ENCODE results near the gene AOX1.
A peak's percentile ranks its signal among the peaks of the same experiment; 100 is the strongest.
"Not testable (repeated sequence)": the region's sequence is repeated elsewhere in the genome, so short reads cannot be mapped to it uniquely, and the experiment has no call there.

AOX1 gene

GRCh38 chr2:200703127-200703925 is 117.5 kb downstream of the AOX1 start:
- peak; percentile 76 for DNase-seq (ENCODE audit: low spot score)

DNA sequence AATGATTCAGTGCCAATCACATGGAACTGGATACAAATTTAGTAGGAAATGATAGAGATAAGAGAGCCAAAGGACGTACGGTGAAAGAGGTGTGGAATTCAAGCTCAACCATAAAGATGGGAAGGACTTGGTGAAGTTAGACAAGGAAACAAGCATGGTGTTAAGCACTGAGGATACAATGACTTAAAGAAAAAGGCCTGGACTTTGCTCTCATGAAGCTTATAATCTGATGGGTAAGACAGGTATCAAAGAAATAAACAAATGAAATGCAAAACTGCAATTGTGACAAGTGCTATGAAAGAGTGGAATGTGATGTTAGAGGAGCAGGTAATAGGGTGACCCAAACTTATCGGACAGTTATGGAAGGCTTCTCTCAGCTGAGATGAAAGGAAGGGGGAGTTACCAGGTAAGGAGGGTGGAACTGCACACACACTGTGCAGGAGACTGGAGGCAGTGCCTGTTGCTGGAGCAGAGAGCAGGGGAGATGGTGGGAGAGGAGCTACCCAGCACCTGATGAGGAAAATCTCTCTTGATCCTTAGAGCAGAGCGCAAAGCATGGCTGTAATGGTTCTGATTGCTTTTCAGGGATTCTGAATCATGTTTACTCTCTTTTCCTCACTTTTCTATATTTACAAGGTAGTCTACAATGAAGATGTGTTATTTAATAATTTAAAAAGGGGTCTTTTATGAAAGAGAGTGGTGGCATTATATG is 118.3 kb downstream of the AOX1 start:
- DNase-seq (ENCODE audit: low spot score): no peak

DNA sequence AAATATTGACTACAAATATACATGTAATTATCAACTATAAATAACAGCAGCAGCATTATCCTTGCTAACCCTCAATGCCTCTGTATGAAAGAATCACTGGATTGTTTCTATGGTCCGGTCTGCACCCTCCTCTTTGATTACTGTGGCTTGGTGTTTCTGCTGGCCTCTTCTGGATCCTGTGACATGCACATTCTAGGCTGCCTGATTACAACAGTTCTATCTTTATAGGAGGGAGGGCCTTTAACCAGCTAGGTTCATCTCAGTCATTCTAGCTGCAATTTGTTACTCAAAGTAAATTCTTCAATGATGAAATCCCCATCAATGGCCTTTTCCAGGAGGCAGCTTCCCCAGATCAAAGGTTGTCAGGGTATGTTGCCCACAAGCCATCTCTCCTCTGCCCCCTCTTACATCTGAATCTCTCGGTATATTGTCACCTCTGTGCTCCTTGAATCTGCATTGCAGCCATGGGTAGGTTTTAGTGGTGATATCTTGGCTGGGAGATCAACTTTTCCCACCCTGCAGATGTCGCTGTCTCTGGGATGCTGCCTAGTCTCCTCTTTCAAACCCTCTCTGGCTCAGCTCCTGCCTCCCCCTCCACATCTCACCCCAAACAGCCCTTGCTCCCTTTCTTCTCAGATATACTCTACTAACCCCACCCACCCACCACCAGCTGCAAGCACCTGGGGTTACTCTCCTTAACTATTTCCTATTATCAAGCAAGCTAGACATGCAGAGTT is 119.7 kb downstream of the AOX1 start:
- DNase-seq (ENCODE audit: low spot score): no peak

DNA sequence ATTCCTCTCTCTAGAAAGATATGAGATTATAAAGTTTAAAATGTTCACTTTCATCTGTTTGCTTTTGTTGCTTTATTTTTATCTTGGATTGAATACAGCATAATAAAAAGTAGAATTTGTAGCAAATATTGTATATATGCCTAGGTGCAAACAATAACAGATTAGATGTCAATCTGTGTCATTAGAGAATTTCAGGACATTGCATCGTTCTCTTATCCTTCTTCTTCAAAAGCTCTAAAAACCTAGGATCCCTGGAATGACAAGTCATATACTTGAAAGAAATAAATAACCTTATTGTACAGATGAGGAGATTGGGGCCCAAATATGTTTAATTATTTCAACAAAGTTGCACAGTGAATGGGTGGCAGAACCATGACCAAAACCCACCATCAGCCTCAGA is 123.1 kb downstream of the AOX1 start:
- DNase-seq (ENCODE audit: low spot score): no peak

DNA sequence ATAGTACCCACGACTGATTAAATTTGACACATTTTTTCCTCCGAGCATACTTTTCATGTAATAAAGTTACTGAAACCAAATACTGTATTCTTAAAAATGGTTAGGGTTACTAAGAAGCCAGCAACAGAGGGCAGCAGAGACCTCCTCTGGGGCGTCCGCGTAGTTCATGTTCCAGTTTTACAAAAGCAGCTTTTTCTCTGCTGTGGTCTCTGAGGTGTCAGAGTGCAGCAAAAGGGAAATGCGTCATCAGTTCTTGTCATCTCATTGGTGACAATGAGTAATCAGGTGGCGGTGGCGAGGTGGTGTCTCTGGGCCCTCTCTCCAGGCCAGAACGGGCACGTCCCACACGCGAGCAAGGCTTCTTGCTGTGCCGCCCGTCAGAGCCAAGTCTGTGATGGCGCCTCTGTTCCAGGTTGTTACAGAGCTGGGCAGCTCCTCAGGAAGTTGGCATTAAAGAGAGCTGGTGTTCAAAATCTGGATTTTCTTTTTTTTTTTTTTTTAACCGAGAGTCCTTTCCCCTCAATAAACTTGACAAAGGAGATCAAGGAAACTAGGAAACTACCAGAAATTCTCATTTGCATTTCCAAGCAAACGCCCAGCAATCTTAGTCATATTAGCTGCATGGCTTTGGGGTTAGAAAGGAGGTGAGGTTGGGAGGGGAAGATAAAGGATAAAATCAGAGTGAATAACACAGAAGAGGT is 127.3 kb downstream of the AOX1 start:
- DNase-seq (ENCODE audit: low spot score): peak; percentile 98

GRCh38 chr2:200713704-200714064 is 127.9 kb downstream of the AOX1 start:
- DNase-seq (ENCODE audit: low spot score): no peak

- DNase-seq (ENCODE audit: low spot score): not testable (repeated sequence)
Measured at GRCh38 chr2:200715014-200715413, 129.2 kb downstream of the AOX1 start.

DNA sequence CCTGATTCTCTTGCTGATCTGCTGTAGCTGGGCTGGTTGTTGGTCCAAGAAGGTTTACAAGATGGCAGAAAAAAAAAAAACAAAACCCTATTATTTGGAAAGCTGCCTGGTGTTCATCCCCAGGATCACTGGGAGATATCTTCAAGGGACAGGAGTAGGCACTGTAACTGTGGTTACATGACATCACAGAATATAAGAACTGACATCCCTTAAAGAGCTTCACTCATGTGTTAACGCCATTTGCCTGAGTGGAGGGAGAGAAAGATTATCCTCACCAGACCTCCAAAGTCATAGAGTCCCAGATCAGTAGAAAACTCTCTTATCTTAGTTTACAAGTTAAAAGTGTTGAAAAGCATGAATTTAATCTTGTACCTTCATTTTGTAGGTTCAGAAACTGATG is 130.6 kb downstream of the AOX1 start:
- no peak for DNase-seq (ENCODE audit: low spot score)

All from activated CD4-positive, alpha-beta T cell treated with anti-CD3 and anti-CD28 coated beads, Interleukin-2, Interleukin-4, amounts not matched to agents 100 ng/mL and 50 ng/mL, durations not matched to agents 16 hours and 8 hours (primary cell).